HAP-1 (cell line): Measurements from ENCODE around the gene ZNF467.
A peak's percentile ranks its signal among the peaks of the same experiment; 100 is the strongest.

Experiments
- DNase-seq, 2 experiments: peaks; one replicate each; pipeline ENCODE4 v3.0.0-alpha.2; 2016 to 2020; ENCODE audit warnings: low spot score in 2 of 2
- H3K27me3 ChIP-seq: fragments of 250-450 bp; sonication (Bioruptor Pico); 2 replicates; pipeline ENCODE4 v1.5.1; 2020; ENCODE audit warnings: low read depth, mild to moderate bottlenecking, moderate library complexity
- H3K36me3 ChIP-seq: fragments of 250-450 bp; sonication (Bioruptor Pico); replicated peaks from 2 replicates; pipeline ENCODE4 v1.5.1; 2020; ENCODE audit warnings: mild to moderate bottlenecking
- H3K4me1 ChIP-seq: fragments of 250-450 bp; sonication (Bioruptor Pico); 2 replicates; pipeline ENCODE4 v1.5.1; 2020; ENCODE audit warnings: mild to moderate bottlenecking
- H3K4me3 ChIP-seq: fragments of 250-450 bp; sonication (Bioruptor Pico); 2 replicates; pipeline ENCODE4 v1.5.1; 2020; ENCODE audit warnings: mild to moderate bottlenecking, moderate library complexity
- H3K9me3 ChIP-seq: fragments of 250-450 bp; sonication (Bioruptor Pico); 2 replicates; pipeline ENCODE4 v1.5.1; 2020; ENCODE audit warnings: mild to moderate bottlenecking, moderate library complexity
- in situ Hi-C: fragments of 300-500 bp; cut with MboI; formaldehyde crosslinking; loops from 3 replicates; pipeline ENCODE4 v1.14.3; 2020; ENCODE audit warnings: low sequenced_read_pairs, inconsistent platforms, mixed read lengths

Gene ZNF467

GRCh38 chr7:149750122-149750845 lies 23.1 kb downstream of the ZNF467 start:
- in situ Hi-C loops = no loop called here
- H3K36me3 ChIP-seq = no peaks in the 10 kb centered on the region
- no peak for DNase-seq

GRCh38 chr7:149748076-149748874 lies 25.1 kb downstream of the ZNF467 start:
- H3K4me1 ChIP-seq = no peaks in the 10 kb centered on the region
- in situ Hi-C loops = no loop called here
- no peak overlapping the region for H3K4me3 ChIP-seq
- no peak for DNase-seq
- H3K9me3 ChIP-seq = no peaks in the 10 kb centered on the region
- H3K36me3 ChIP-seq = no peaks in the 10 kb centered on the region
- no peaks in the 10 kb centered on the region for H3K27me3 ChIP-seq

More at GRCh38 chr7:149750122-149750845, 23.1 kb downstream of the ZNF467 start:
- Histone ChIP-seq H3K4me1 (no peaks in the 10 kb centered on the region), H3K4me3 (no peak overlapping the region), H3K9me3 (no peaks in the 10 kb centered on the region), H3K27me3 (no peaks in the 10 kb centered on the region)

- no peaks in the 10 kb centered on the region for H3K36me3 ChIP-seq
- in situ Hi-C loops = loop anchor here (5.0 kb wide), 1 partner anchor 81 kb away; no protein-coding TSS in a partner anchor
These were observed 29.7 kb downstream of the ZNF467 start for GRCh38 chr7:149743476-149744255.

GRCh38 chr7:149742075-149742701 lies 31.2 kb downstream of the ZNF467 start:
- in situ Hi-C loops = loop anchor here (5.0 kb wide), 1 partner anchor 80 kb away; no protein-coding TSS in a partner anchor
- DNase-seq = peak; percentile 58 to 86

More at GRCh38 chr7:149743476-149744255, 29.7 kb downstream of the ZNF467 start:
- no peak for DNase-seq
- peaks cover 7% of the 10 kb centered on the region; the same call in 1 of the 2 replicates for H3K4me1 ChIP-seq
- no peak overlapping the region for H3K4me3 ChIP-seq
- no peaks in the 10 kb centered on the region for H3K9me3 ChIP-seq
- H3K27me3 ChIP-seq = no peaks in the 10 kb centered on the region

GRCh38 chr7:149741629-149742028 lies 31.8 kb downstream of the ZNF467 start:
- in situ Hi-C loops = loop anchor here (5.0 kb wide), 1 partner anchor 79 kb away; no protein-coding TSS in a partner anchor
- Histone ChIP-seq H3K9me3 (no peaks in the 10 kb centered on the region), H3K27me3 (no peaks in the 10 kb centered on the region), H3K4me3 (peak overlapping the region; percentile 2), H3K4me1 (peaks cover 14% of the 10 kb centered on the region), H3K36me3 (no peaks in the 10 kb centered on the region)
- DNase-seq = no peak

More at GRCh38 chr7:149742075-149742701, 31.2 kb downstream of the ZNF467 start:
- Histone ChIP-seq H3K36me3 (no peaks in the 10 kb centered on the region), H3K4me1 (peaks cover 8% of the 10 kb centered on the region), H3K27me3 (no peaks in the 10 kb centered on the region), H3K9me3 (no peaks in the 10 kb centered on the region), H3K4me3 (peak overlapping the region; percentile 27)

GRCh38 chr7:149736478-149737360 lies 36.7 kb downstream of the ZNF467 start:
- no peaks in the 10 kb centered on the region for H3K27me3 ChIP-seq
- H3K36me3 ChIP-seq = peaks cover 2% of the 10 kb centered on the region; the same call in 1 of the 2 replicates
- peak in 1 of 2 experiments; percentile 20 for DNase-seq
- no peak overlapping the region for H3K4me3 ChIP-seq
- H3K9me3 ChIP-seq = no peaks in the 10 kb centered on the region
- peaks cover 11% of the 10 kb centered on the region for H3K4me1 ChIP-seq
- in situ Hi-C loops = no loop called here

GRCh38 chr7:149735779-149736477 lies 37.5 kb downstream of the ZNF467 start:
- DNase-seq = no peak
- H3K36me3 ChIP-seq = peaks cover 2% of the 10 kb centered on the region; the same call in 1 of the 2 replicates
- no peaks in the 10 kb centered on the region for H3K27me3 ChIP-seq
- no peaks in the 10 kb centered on the region for H3K9me3 ChIP-seq
- in situ Hi-C loops = no loop called here
- H3K4me3 ChIP-seq = no peak overlapping the region
- peaks cover 9% of the 10 kb centered on the region for H3K4me1 ChIP-seq

- Histone ChIP-seq H3K27me3 (no peaks in the 10 kb centered on the region), H3K4me1 (peaks cover 9% of the 10 kb centered on the region), H3K4me3 (no peak overlapping the region), H3K36me3 (peaks cover 2% of the 10 kb centered on the region; the same call in 1 of the 2 replicates), H3K9me3 (no peaks in the 10 kb centered on the region)
- in situ Hi-C loops = no loop called here
- DNase-seq = no peak
These were observed 38.2 kb downstream of the ZNF467 start for GRCh38 chr7:149735181-149735602.

GRCh38 chr7:149734791-149735075 lies 38.7 kb downstream of the ZNF467 start:
- Histone ChIP-seq H3K27me3 (no peaks in the 10 kb centered on the region), H3K4me3 (no peak overlapping the region), H3K4me1 (peaks cover 9% of the 10 kb centered on the region), H3K9me3 (no peaks in the 10 kb centered on the region), H3K36me3 (peaks cover 2% of the 10 kb centered on the region; the same call in 1 of the 2 replicates)
- in situ Hi-C loops = no loop called here
- DNase-seq = no peak

GRCh38 chr7:149733924-149734790 lies 39.2 kb downstream of the ZNF467 start:
- in situ Hi-C loops = no loop called here
- H3K4me3 ChIP-seq = no peak overlapping the region
- peaks cover 9% of the 10 kb centered on the region for H3K4me1 ChIP-seq
- H3K36me3 ChIP-seq = peaks cover 2% of the 10 kb centered on the region; the same call in 1 of the 2 replicates
- DNase-seq = no peak
- no peaks in the 10 kb centered on the region for H3K27me3 ChIP-seq
- no peaks in the 10 kb centered on the region for H3K9me3 ChIP-seq

- Histone ChIP-seq H3K9me3 (no peaks in the 10 kb centered on the region), H3K36me3 (peaks cover 8% of the 10 kb centered on the region; the same call in 1 of the 2 replicates), H3K4me1 (peaks cover 9% of the 10 kb centered on the region), H3K27me3 (no peaks in the 10 kb centered on the region), H3K4me3 (no peak overlapping the region)
- no peak for DNase-seq
- in situ Hi-C loops = no loop called here
These were observed 40.1 kb downstream of the ZNF467 start for GRCh38 chr7:149733131-149733923.
